HepG2 (cell line): ENCODE measurements around the gene DLX3. TPM values are rescaled to one million over a fixed set of nuclear protein-coding genes. Genes with fewer than 3 reads are reported as not detected.
A peak's percentile ranks its signal among the peaks of the same experiment; 100 is the strongest.

Source experiments
- ATAC-seq: fragments of 200-7000 bp; cut with Tn5 transposase; 3 replicates; pipeline ENCODE4 v1.9.1; 2020; ENCODE audit warnings: mild to moderate bottlenecking, moderate library complexity
- BruUV-seq: library from RNA; stranded (reverse); fragments of 400-500 nt; replicated peaks from 2 replicates; lab custom pipeline; 2021; lab: Mats Ljungman, UMichigan
- CTCF ChIA-PET: fragments of 300-600 bp; formaldehyde crosslinking; extraction: SDS; loops from one replicate; lab custom pipeline; 2021; ENCODE audit warnings: low total read pairs, inconsistent platforms, low intra/inter-chr PET ratio; lab: Yijun Ruan, JAX
- POLR2A ChIA-PET: fragments of 350-600 bp; sonication (Branson Sonifier 250); formaldehyde crosslinking; loops from one replicate; lab custom pipeline; 2020; ENCODE audit warnings: antibody characterized with exemption, inconsistent platforms; lab: Yijun Ruan, JAX
- DNase-seq: peaks from one replicate; pipeline ENCODE4 v3.0.0-alpha.2; 2015; ENCODE audit warnings: low spot score
- FAIRE-seq: peaks from 3 replicates; lab custom pipeline; 2011; peaks lifted over from hg19 to GRCh38; lab: Jason Lieb, UNC
- H2AFZ ChIP-seq: one replicate; pipeline ENCODE4 v1.6.1; 2011; ENCODE audit warnings: low read length, inconsistent platforms
- H3K27ac ChIP-seq: fragments of 300-600 bp; 3 replicates; pipeline ENCODE4 v1.8.0; 2011; ENCODE audit warnings: mixed run types, mild to moderate bottlenecking, mixed read lengths, low read length, inconsistent platforms; ENCODE audit not compliant: insufficient read depth; ENCODE audit errors: extremely low read length
- H3K27me3 ChIP-seq, 2 experiments: fragments of 200-600 bp in 1 of 2; 2 replicates in 1 of 2; 3 replicates in 1 of 2; pipeline versions ENCODE4 v1.6.0 to v1.8.0; 2011; ENCODE audit warnings: low read length in 2 of 2, mild to moderate bottlenecking in 2 of 2, moderate library complexity in 2 of 2, inconsistent platforms in 1 of 2; ENCODE audit not compliant: insufficient read depth in 2 of 2, control insufficient read depth in 1 of 2
- H3K36me3 ChIP-seq, 2 experiments: fragments of 200-600 bp in 1 of 2; replicated peaks in 1 of 2; 2 replicates in 1 of 2; 3 replicates in 1 of 2; pipeline versions ENCODE4 v1.5.1 to v1.8.0; 2011; ENCODE audit warnings: low read length in 2 of 2, inconsistent platforms in 1 of 2; ENCODE audit not compliant: insufficient read depth in 2 of 2, control insufficient read depth in 1 of 2
- H3K4me1 ChIP-seq: 2 replicates; pipeline ENCODE4 v1.5.1; 2012; ENCODE audit warnings: low read length, inconsistent platforms; ENCODE audit not compliant: insufficient read depth
- H3K4me2 ChIP-seq: 2 replicates; pipeline ENCODE4 v1.6.0; 2011; ENCODE audit warnings: low read depth, low read length, inconsistent platforms
- H3K4me3 ChIP-seq, 3 experiments: fragments of 200-600 bp in 1 of 3; sonication (generic), shearing (Covaris generic) in 1 of 3; replicated peaks in 1 of 3; 2 replicates each; pipeline ENCODE4 v1.5.1; 2011 to 2016; ENCODE audit warnings: low read length in 3 of 3, inconsistent platforms in 2 of 3, low read depth in 2 of 3, mild to moderate bottlenecking in 2 of 3, control low read depth in 1 of 3, mixed read lengths in 1 of 3; ENCODE audit not compliant: insufficient read depth in 1 of 3
- H3K79me2 ChIP-seq: one replicate; pipeline ENCODE4 v1.6.1; 2011; ENCODE audit warnings: low read length, inconsistent platforms; ENCODE audit not compliant: insufficient read depth
- H3K9ac ChIP-seq: 2 replicates; pipeline ENCODE4 v1.6.0; 2011; ENCODE audit warnings: mild to moderate bottlenecking, low read depth, low read length, inconsistent platforms; ENCODE audit not compliant: insufficient read depth
- H3K9me3 ChIP-seq: 2 replicates; pipeline ENCODE4 v1.5.1; 2012; ENCODE audit warnings: mild to moderate bottlenecking, low read length
- H4K20me1 ChIP-seq: 2 replicates; pipeline ENCODE4 v1.6.0; 2011; ENCODE audit warnings: inconsistent platforms, mild to moderate bottlenecking, low read length, moderate library complexity; ENCODE audit not compliant: insufficient read depth
- CEBPB ChIP-seq: IDR thresholded peaks from 2 replicates; pipeline ENCODE4 v1.6.1; 2011; ENCODE audit warnings: low read depth, low read length, improper control_type of control experiment, borderline replicate concordance
- CEBPG ChIP-seq: IDR thresholded peaks from 2 replicates; pipeline ENCODE4 v1.6.1; 2016
- HNF4A ChIP-seq: sonication (generic); formaldehyde crosslinking; IDR thresholded peaks from 2 replicates; pipeline ENCODE4 v1.4.0; 2020; ENCODE audit warnings: missing genetic modification reagents
- RARA ChIP-seq: IDR thresholded peaks from 2 replicates; pipeline ENCODE4 v1.6.1; 2016; ENCODE audit warnings: missing genetic modification reagents, missing compliant biosample characterization
- RFX3 ChIP-seq: IDR thresholded peaks from 2 replicates; pipeline ENCODE4 v1.6.1; 2016; ENCODE audit warnings: missing biosample characterization, missing genetic modification reagents
- TEAD3 ChIP-seq: optimal IDR thresholded peaks from 2 replicates; pipeline ENCODE3; 2016; ENCODE audit warnings: borderline replicate concordance
- ZNF124 ChIP-seq: sonication (generic); formaldehyde crosslinking; IDR thresholded peaks from 2 replicates; pipeline ENCODE4 v1.4.0; 2020; ENCODE audit warnings: missing genetic modification reagents
- WGBS: methylation state at CpG from one replicate; pipeline ENCODE4 v1.1.6; 2017; ENCODE audit warnings: low lambda C conversion rate; 5-methylcytosine and 5-hydroxymethylcytosine counted together
- in situ Hi-C: cut with HindIII; loops from 2 replicates; pipeline ENCODE4 v1.10.0; 2017; ENCODE audit warnings: low pct_unique_long_range_greater_than_20kb; ENCODE audit not compliant: extremely low pct_ligation_motif_present
- intact Hi-C: fragments of 100-400 bp; cut with micrococcal nuclease; formaldehyde crosslinking; loops from one replicate; pipeline ENCODE4 v1.10.0; 2022; ENCODE audit not compliant: unreplicated experiment
- polyA plus RNA-seq, 8 experiments: library from polyadenylated mRNA; depleted of rRNA in 3 of 8; stranded (reverse) in 7 of 8; unstranded in 1 of 8; fragments of >200 nt; fragmentation: Illumina TruSeq in 4 of 8; extraction: Trizol in 4 of 8; gene quantifications; 2 replicates each; pipeline versions ENCODE4 v1.2.1 to v1.2.3, GENCODE V29; 2011 to 2016; ENCODE audit warnings: low read depth in 4 of 8, missing spikeins in 1 of 8, mixed read lengths in 1 of 8; ENCODE audit not compliant: insufficient read depth in 1 of 8
- total RNA-seq, 5 experiments: library from RNA; depleted of rRNA; stranded (reverse); fragments of >200 nt; fragmentation: Illumina TruSeq; extraction: Trizol; gene quantifications; 2 replicates each; pipeline ENCODE4 v1.2.3, GENCODE V29; 2016; ENCODE audit warnings: low read depth in 1 of 5
- TF ChIP-seq, protein P1 (sequence below), 2 experiments: IDR thresholded peaks; 2 replicates each; pipeline ENCODE4 v1.6.1; 2011 to 2012; ENCODE audit warnings: low read length in 2 of 2, borderline replicate concordance in 1 of 2, low read depth in 1 of 2, mild to moderate bottlenecking in 1 of 2, moderate library complexity in 1 of 2
- TF ChIP-seq, protein P2 (sequence below): sonication (generic); formaldehyde crosslinking; IDR thresholded peaks from 2 replicates; pipeline ENCODE4 v1.5.0; 2020; ENCODE audit warnings: mild to moderate bottlenecking, missing genetic modification reagents

The DLX3 gene
- total and polyA plus RNA-seq, 2 of the 13 experiments (the other 11 are each of a cell fraction or from before 2014, with no cell fraction given) = 0.03 TPM; not detected in 1

DNA sequence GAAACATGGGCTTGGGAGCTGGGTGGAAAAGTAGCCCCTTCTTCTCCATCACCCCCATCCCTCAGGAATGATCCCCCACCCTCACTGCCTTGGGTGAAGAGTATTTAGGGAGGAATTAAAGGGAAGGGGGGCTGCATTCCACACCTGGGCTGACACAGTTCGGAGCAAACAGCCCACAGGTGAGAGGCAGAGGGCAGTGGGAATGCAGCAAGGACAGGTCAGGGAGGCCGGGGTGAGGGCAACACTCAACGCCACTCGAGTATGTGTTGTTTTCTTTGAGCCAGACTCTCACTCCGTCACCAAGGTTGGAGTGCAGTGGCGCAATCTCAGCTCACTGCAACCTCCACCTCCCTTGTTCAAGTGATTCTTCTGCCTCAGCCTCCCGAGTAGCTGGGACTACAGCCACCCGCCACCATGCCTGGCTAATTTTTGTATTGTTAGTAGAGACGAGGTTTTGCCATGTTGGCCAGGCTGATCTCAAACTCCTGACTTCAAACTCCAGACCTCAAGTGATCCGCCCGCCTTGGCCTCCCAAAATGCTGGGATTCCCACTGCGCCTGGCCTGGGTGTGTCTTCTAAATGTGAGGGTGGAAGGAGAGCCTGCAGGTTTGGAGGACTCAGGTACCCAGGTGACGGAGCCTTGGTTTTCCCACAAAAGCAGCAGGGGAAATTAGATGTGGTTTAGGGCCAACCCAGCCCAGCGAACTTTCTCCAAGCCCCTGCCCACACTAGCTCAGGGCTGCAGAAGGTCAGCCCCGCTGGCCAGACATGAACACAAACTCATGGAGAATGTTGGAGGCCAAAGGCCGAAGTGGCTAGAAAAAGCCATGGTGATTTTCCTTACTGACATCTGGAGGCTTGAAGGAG is 39.7 kb upstream of the DLX3 start:
- BruUV-seq = no TSS peak
- WGBS = 25% methylated on average over 16 of the region's 16 CpGs
- Histone ChIP-seq H4K20me1 (no peaks in the 10 kb centered on the region), H3K9ac (no peak overlapping the region), H3K79me2 (no peaks in the 10 kb centered on the region), H3K36me3 (no peaks in the 10 kb centered on the region), H3K4me3 (no peak overlapping the region), H3K4me1 (peaks cover 34% of the 10 kb centered on the region), H3K9me3 (no peaks in the 10 kb centered on the region), H3K27ac (no peak overlapping the region), H3K27me3 (peaks cover 0 to 9% of the 10 kb centered on the region in 2 experiments; a peak in 3 of 5 replicates), H3K4me2 (no peak overlapping the region), H2AFZ (no peak overlapping the region)
- intact Hi-C loops = no loop called here
- CTCF ChIA-PET = no interaction called here
- DNase-seq (no peak), FAIRE-seq (no peak), ATAC-seq (peak; percentile 11; the same call in 1 of the 3 replicates)
- POLR2A ChIA-PET = interaction anchor here (0.6 to 1.0 kb wide), 2 partner anchors 53 to 537 kb away, joined by 3 to 4 read pairs; no protein-coding TSS in a partner anchor
- in situ Hi-C loops = no loop called here
- TF ChIP-seq CEBPG (CRISPR knock-in tag) (0 out of 2 replicates have a peak, but pooled peaks have one; percentile 30), TEAD3 (peak; percentile 68), HNF4A (CRISPR knock-in tag) (0 out of 2 replicates have a peak, but pooled peaks have one; percentile 6), RARA (CRISPR knock-in tag) (peak; percentile 18; the same call in 1 of the 2 replicates), CEBPB (peak; percentile 48; the same call in 1 of the 2 replicates), ZNF124 (no peak), RFX3 (CRISPR knock-in tag) (no peak)
- TF ChIP-seq, protein P1, sequence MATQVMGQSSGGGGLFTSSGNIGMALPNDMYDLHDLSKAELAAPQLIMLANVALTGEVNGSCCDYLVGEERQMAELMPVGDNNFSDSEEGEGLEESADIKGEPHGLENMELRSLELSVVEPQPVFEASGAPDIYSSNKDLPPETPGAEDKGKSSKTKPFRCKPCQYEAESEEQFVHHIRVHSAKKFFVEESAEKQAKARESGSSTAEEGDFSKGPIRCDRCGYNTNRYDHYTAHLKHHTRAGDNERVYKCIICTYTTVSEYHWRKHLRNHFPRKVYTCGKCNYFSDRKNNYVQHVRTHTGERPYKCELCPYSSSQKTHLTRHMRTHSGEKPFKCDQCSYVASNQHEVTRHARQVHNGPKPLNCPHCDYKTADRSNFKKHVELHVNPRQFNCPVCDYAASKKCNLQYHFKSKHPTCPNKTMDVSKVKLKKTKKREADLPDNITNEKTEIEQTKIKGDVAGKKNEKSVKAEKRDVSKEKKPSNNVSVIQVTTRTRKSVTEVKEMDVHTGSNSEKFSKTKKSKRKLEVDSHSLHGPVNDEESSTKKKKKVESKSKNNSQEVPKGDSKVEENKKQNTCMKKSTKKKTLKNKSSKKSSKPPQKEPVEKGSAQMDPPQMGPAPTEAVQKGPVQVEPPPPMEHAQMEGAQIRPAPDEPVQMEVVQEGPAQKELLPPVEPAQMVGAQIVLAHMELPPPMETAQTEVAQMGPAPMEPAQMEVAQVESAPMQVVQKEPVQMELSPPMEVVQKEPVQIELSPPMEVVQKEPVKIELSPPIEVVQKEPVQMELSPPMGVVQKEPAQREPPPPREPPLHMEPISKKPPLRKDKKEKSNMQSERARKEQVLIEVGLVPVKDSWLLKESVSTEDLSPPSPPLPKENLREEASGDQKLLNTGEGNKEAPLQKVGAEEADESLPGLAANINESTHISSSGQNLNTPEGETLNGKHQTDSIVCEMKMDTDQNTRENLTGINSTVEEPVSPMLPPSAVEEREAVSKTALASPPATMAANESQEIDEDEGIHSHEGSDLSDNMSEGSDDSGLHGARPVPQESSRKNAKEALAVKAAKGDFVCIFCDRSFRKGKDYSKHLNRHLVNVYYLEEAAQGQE (IDR thresholded peaks at IDR 0.05; ENCODE audit: borderline replicate concordance in 1 of 2, low read depth in 1 of 2, low read length in 2 of 2) = no peak
- TF ChIP-seq, protein P2, sequence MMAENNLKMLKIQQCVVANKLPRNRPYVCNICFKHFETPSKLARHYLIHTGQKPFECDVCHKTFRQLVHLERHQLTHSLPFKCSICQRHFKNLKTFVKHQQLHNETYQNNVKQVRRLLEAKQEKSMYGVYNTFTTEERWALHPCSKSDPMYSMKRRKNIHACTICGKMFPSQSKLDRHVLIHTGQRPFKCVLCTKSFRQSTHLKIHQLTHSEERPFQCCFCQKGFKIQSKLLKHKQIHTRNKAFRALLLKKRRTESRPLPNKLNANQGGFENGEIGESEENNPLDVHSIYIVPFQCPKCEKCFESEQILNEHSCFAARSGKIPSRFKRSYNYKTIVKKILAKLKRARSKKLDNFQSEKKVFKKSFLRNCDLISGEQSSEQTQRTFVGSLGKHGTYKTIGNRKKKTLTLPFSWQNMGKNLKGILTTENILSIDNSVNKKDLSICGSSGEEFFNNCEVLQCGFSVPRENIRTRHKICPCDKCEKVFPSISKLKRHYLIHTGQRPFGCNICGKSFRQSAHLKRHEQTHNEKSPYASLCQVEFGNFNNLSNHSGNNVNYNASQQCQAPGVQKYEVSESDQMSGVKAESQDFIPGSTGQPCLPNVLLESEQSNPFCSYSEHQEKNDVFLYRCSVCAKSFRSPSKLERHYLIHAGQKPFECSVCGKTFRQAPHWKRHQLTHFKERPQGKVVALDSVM (CRISPR knock-in tag) = peak; percentile 48; the same call in 1 of the 2 replicates
